Chondrocyte (in vitro differentiated cells): ENCODE measurements around the gene LARP4B. TPM values are rescaled to one million over a fixed set of nuclear protein-coding genes. Genes with fewer than 3 reads are reported as not detected.
"Not testable (repeated sequence)": the region's sequence is repeated elsewhere in the genome, so short reads cannot be mapped to it uniquely, and the experiment has no call there.

Experiments used
- DNase-seq: peaks from one replicate; pipeline ENCODE4 v3.0.0; 2021; ENCODE audit warnings: mixed read lengths, low spot score
- H3K27ac Mint-ChIP-seq: one replicate; pipeline ENCODE4 v1.8.0; 2021; ENCODE audit warnings: mild to moderate bottlenecking, moderate library complexity, mixed read lengths; ENCODE audit not compliant: unreplicated experiment
- H3K27me3 Mint-ChIP-seq: 2 replicates; pipeline ENCODE4 v1.8.0; 2021; ENCODE audit warnings: low read depth, mixed read lengths
- H3K36me3 Mint-ChIP-seq: 2 replicates; pipeline ENCODE4 v1.8.0; 2021; ENCODE audit warnings: low read depth, mixed read lengths
- H3K4me1 Mint-ChIP-seq: 2 replicates; pipeline ENCODE4 v1.8.0; 2021; ENCODE audit warnings: low read depth, mild to moderate bottlenecking, mixed read lengths
- H3K4me3 Mint-ChIP-seq: one replicate; pipeline ENCODE4 v1.8.0; 2021; ENCODE audit warnings: mild to moderate bottlenecking, moderate library complexity, mixed read lengths; ENCODE audit not compliant: unreplicated experiment
- H3K9me3 Mint-ChIP-seq: 2 replicates; pipeline ENCODE4 v1.8.0; 2021; ENCODE audit warnings: low read depth, mixed read lengths
- CTCF ChIP-seq: fragments of 200-600 bp; sonication (generic); IDR thresholded peaks from 2 replicates; pipeline ENCODE4 v1.5.0; 2021; ENCODE audit warnings: antibody characterized with exemption, mild to moderate bottlenecking, moderate library complexity
- total RNA-seq: library from RNA; stranded (reverse); gene quantifications from 3 replicates; pipeline ENCODE4 v1.2.1, GENCODE V29; 2021

LARP4B gene
- total RNA-seq, 1 donor from 2014 or later = 67.1 TPM

- H3K27me3 Mint-ChIP-seq = no peaks in the 10 kb centered on the region
- no peak overlapping the region for H3K27ac Mint-ChIP-seq
- no peak for DNase-seq
- TF ChIP-seq CTCF = no peak
- H3K9me3 Mint-ChIP-seq = peaks cover 11% of the 10 kb centered on the region
- peaks cover 8% of the 10 kb centered on the region for H3K4me1 Mint-ChIP-seq
- H3K4me3 Mint-ChIP-seq = no peak overlapping the region
- peaks cover 6% of the 10 kb centered on the region for H3K36me3 Mint-ChIP-seq
Observed at GRCh38 chr10:772227-772637, 159.3 kb downstream of the LARP4B start.

GRCh38 chr10:771647-772046, 159.9 kb downstream of the LARP4B start:
- no peak for DNase-seq
- peaks cover 6% of the 10 kb centered on the region for H3K36me3 Mint-ChIP-seq
- H3K27ac Mint-ChIP-seq = no peak overlapping the region
- peaks cover 12% of the 10 kb centered on the region for H3K9me3 Mint-ChIP-seq
- H3K4me3 Mint-ChIP-seq = no peak overlapping the region
- H3K27me3 Mint-ChIP-seq = no peaks in the 10 kb centered on the region
- no peak for TF ChIP-seq CTCF
- H3K4me1 Mint-ChIP-seq = peaks cover 8% of the 10 kb centered on the region

- no peak for DNase-seq
- Mint-ChIP-seq H3K36me3 (peaks cover 6% of the 10 kb centered on the region), H3K9me3 (peaks cover 12% of the 10 kb centered on the region), H3K27ac (no peak overlapping the region), H3K4me1 (peaks cover 8% of the 10 kb centered on the region), H3K27me3 (no peaks in the 10 kb centered on the region), H3K4me3 (no peak overlapping the region)
- TF ChIP-seq CTCF = no peak
Observed at GRCh38 chr10:770975-771374, 160.5 kb downstream of the LARP4B start.

GRCh38 chr10:770048-770712, 161.3 kb downstream of the LARP4B start:
- H3K4me3 Mint-ChIP-seq, H3K36me3 Mint-ChIP-seq, DNase-seq, H3K27me3 Mint-ChIP-seq, H3K4me1 Mint-ChIP-seq, H3K27ac Mint-ChIP-seq: not testable (repeated sequence)
- peaks cover 12% of the 10 kb centered on the region for H3K9me3 Mint-ChIP-seq

GRCh38 chr10:767794-768193, 163.7 kb downstream of the LARP4B start:
- H3K27ac Mint-ChIP-seq = no peak overlapping the region
- H3K4me1 Mint-ChIP-seq = peaks cover 4% of the 10 kb centered on the region

More at GRCh38 chr10:767794-768193, 163.7 kb downstream of the LARP4B start:
- no peak for DNase-seq
- peaks cover 9% of the 10 kb centered on the region for H3K36me3 Mint-ChIP-seq
- H3K27me3 Mint-ChIP-seq = peaks cover 7% of the 10 kb centered on the region
- no peak overlapping the region for H3K4me3 Mint-ChIP-seq
- H3K9me3 Mint-ChIP-seq = peaks cover 29% of the 10 kb centered on the region
- no peak for TF ChIP-seq CTCF
